Pancreas (tissue), 10 donors: ENCODE results near the gene BPIFB1. TPM values are rescaled to one million over a fixed set of nuclear protein-coding genes. Genes with fewer than 3 reads are reported as not detected.
A peak's percentile ranks its signal among the peaks of the same experiment; 100 is the strongest.

Experiments
- ATAC-seq, 4 donors: fragments of 200-7000 bp; cut with Tn5 transposase; one replicate each; pipeline versions ENCODE4 v1.8.0 to v1.9.1; 2020; ENCODE audit warnings: mild to moderate bottlenecking in 4 of 4, moderate library complexity in 4 of 4
- DNase-seq, 6 donors: peaks; one replicate each; pipeline ENCODE4 v3.0.0-alpha.2; 2020
- FAIRE-seq: peaks from 2 replicates; lab custom pipeline; 2012; peaks lifted over from hg19 to GRCh38; lab: Jason Lieb, UNC
- H3K27ac ChIP-seq, 4 donors: fragments of 200-600 bp; sonication (generic); 1 replicate in 3 of 4; 2 replicates in 1 of 4; pipeline versions ENCODE4 v1.5.0 to v1.8.0; 2020
- H3K27me3 ChIP-seq, 4 donors: fragments of 200-600 bp; one replicate each; pipeline ENCODE4 v1.8.0; 2021
- H3K36me3 ChIP-seq, 3 donors: fragments of 200-600 bp; sonication (generic) in 1 of 3; one replicate each; pipeline versions ENCODE4 v1.5.0 to v1.8.0; 2020 to 2021
- H3K4me1 ChIP-seq, 3 donors: fragments of 200-600 bp; one replicate each; pipeline ENCODE4 v1.8.0; 2021
- H3K4me3 ChIP-seq, 4 donors: fragments of 200-600 bp; sonication (generic) in 2 of 4; one replicate each; pipeline versions ENCODE4 v1.5.0 to v1.8.0; 2020 to 2021
- H3K9me3 ChIP-seq, 4 donors: fragments of 200-600 bp; one replicate each; pipeline ENCODE4 v1.8.0; 2021
- WGBS, 2 donors: extraction: QIAGEN DNeasy Blood & Tissue Kit; methylation state at CpG; one replicate each; pipeline ENCODE4 v1.1.7; 2013; 5-methylcytosine and 5-hydroxymethylcytosine counted together
- intact Hi-C, 3 donors: fragments of 100-400 bp; cut with DNase I; formaldehyde crosslinking; loops; one replicate each; pipeline versions ENCODE4 v1.11.1 to v1.14.2; 2022
- polyA plus RNA-seq, 2 donors: library from polyadenylated mRNA; stranded (reverse); fragments of 200-250 nt; gene quantifications; one replicate each; pipeline ENCODE4 v1.2.3, GENCODE V29; 2013
- total RNA-seq, 6 donors: library from RNA; stranded (reverse); fragmentation: NEBNext Ultra II Directional in 4 of 6; extraction: Animal tissue kit (Norgen Biotek cat#: 25700) in 4 of 6; gene quantifications; one replicate each; pipeline versions ENCODE4 v1.2.1 to v1.2.4, GENCODE V29; 2021 to 2023
- TF ChIP-seq, protein P1 (sequence below), 4 donors: fragments of 200-600 bp; sonication (generic) in 3 of 4; IDR thresholded peaks; one replicate each; pipeline versions ENCODE4 v1.5.0 to v1.8.0; 2021; ENCODE audit warnings: antibody characterized with exemption in 4 of 4
- donor health status: healthy with polysubstance abuse.
- donor health status: DM: no; HTN: no; CAD: no; lungs with moderate emphysema.
- donor health status: DM: no; HTN: no; CAD: no.
- donor health status: control.
- donor health status: control.
- donor health status: Bipolar disorder and iron deficiency.
- donor health status: DM: yes; HTN: yes; CAD: no.
- donor health status: DM: no; HTN: no; CAD: no.
- donor health status: DM: no; HTN: no; CAD: no.
- donor health status: DM: yes; HTN: yes; CAD: no.

BPIFB1 gene
- total and polyA plus RNA-seq, 8 donors = 0.12 to 0.32 TPM; not detected in 6

DNA sequence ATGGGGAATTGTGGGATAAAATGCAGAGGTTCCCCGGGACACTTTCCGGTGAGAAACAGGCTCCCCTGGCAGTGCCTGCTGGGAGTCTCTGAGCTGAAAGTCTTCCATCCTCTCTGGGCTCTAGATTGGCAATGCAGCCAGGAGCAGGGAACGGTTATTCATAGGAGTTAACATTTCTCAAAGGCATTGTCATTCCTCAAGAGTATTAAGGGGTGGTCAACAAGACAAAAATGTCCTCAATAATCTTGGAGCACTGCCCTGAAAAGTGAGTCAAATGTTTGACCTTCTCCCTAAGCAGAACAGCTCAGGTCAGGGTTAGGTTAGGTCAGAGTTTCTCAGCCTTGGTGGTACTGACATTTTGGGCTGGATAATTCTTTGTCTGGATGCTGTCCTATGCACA, 13.2 kb downstream of the BPIFB1 start:
- no peak overlapping the region for H3K4me3 ChIP-seq
- intact Hi-C loops = loop anchor here in 1 of 3 donors (10.0 kb wide), 1 partner anchor 201 kb away; no protein-coding TSS in a partner anchor
- no peaks in the 10 kb centered on the region for H3K9me3 ChIP-seq
- H3K36me3 ChIP-seq = no peaks in the 10 kb centered on the region
- 48 to 59% methylated on average over 3 of the region's 3 CpGs for WGBS, 2 donors
- no peak overlapping the region for H3K27ac ChIP-seq
- TF ChIP-seq, protein P1, sequence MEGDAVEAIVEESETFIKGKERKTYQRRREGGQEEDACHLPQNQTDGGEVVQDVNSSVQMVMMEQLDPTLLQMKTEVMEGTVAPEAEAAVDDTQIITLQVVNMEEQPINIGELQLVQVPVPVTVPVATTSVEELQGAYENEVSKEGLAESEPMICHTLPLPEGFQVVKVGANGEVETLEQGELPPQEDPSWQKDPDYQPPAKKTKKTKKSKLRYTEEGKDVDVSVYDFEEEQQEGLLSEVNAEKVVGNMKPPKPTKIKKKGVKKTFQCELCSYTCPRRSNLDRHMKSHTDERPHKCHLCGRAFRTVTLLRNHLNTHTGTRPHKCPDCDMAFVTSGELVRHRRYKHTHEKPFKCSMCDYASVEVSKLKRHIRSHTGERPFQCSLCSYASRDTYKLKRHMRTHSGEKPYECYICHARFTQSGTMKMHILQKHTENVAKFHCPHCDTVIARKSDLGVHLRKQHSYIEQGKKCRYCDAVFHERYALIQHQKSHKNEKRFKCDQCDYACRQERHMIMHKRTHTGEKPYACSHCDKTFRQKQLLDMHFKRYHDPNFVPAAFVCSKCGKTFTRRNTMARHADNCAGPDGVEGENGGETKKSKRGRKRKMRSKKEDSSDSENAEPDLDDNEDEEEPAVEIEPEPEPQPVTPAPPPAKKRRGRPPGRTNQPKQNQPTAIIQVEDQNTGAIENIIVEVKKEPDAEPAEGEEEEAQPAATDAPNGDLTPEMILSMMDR (IDR thresholded peaks at IDR 0.05) = no peak
- no peaks in the 10 kb centered on the region for H3K4me1 ChIP-seq
- H3K27me3 ChIP-seq = peaks cover 0 to 2% (median 0%) of the 10 kb centered on the region in 4 donors
- DNase-seq (no peak), ATAC-seq (no peak), FAIRE-seq (no peak)

DNA sequence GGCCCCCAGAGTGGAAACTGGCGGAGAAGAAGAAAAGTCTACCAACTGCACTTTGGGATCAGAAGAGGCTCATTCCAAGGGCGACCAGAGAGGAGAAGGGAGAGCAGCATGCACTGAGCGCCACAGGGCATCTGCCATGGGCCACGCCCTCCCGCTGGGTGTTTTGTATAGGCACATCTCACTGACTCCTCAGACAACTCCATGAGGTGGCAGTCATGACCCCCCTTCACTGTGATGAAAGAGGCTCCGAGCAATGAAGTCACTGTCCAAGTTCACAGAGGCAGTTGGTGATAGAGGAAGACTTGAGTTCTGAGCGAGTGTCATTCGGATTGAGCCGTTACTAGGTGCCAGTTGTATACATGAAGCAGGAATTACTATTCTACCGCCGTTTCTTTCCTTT, 15.4 kb downstream of the BPIFB1 start:
- intact Hi-C loops = loop anchor here in 1 of 3 donors (10.0 kb wide), 1 partner anchor 204 kb away; no protein-coding TSS in a partner anchor

DNA sequence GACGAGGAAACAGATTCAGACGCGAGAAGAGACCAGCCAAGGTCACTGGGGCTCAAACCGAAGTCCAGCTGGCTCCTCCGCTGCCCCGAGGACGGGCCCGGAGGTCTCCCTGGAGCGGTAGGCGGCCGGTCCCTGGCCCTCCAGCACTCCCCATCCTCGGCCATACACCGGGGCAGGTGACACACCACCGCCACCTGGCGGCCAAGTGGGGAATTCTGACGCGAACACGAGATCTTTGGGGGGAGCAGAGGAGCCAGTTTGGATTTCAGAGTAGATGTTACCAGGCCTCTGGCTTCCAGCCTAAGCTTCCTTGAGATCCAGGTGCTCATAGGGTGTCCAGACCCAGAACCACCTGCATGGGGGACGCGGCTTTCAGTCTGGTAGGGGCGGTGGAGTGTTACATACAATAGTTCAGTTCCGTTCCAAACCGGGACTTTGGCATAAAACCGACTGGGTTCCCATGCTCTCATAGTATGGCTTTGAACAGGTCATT, 16.1 kb downstream of the BPIFB1 start:
- TF ChIP-seq, protein P1 (IDR thresholded peaks at IDR 0.05) = peak; percentile 77 to 91 (median 90)
- H3K4me1 ChIP-seq = no peaks in the 10 kb centered on the region
- no peak overlapping the region for H3K27ac ChIP-seq
- FAIRE-seq = no peak
- DNase-seq = peak; percentile 32 to 91 (median 72)
- H3K9me3 ChIP-seq = no peaks in the 10 kb centered on the region
- intact Hi-C loops = loop anchor here in 1 of 3 donors (10.0 kb wide), 1 partner anchor 204 kb away; no protein-coding TSS in a partner anchor
- 13 to 17% methylated on average over 24 of the region's 24 CpGs for WGBS, 2 donors
- peak; percentile 46 to 92 (median 92) for ATAC-seq
- H3K4me3 ChIP-seq = no peak overlapping the region
- H3K36me3 ChIP-seq = no peaks in the 10 kb centered on the region
- H3K27me3 ChIP-seq = no peaks in the 10 kb centered on the region

More for the DNA sequence above, 15.4 kb downstream of the BPIFB1 start:
- no peaks in the 10 kb centered on the region for H3K9me3 ChIP-seq
- no peaks in the 10 kb centered on the region for H3K27me3 ChIP-seq
- H3K4me3 ChIP-seq = no peak overlapping the region
- TF ChIP-seq, protein P1 (IDR thresholded peaks at IDR 0.05) = no peak
- DNase-seq (no peak), FAIRE-seq (no peak), ATAC-seq (no peak)
- H3K27ac ChIP-seq = no peak overlapping the region
- H3K4me1 ChIP-seq = no peaks in the 10 kb centered on the region
- H3K36me3 ChIP-seq = no peaks in the 10 kb centered on the region
- WGBS, 2 donors = 77 to 80% methylated on average over 11 of the region's 11 CpGs

DNA sequence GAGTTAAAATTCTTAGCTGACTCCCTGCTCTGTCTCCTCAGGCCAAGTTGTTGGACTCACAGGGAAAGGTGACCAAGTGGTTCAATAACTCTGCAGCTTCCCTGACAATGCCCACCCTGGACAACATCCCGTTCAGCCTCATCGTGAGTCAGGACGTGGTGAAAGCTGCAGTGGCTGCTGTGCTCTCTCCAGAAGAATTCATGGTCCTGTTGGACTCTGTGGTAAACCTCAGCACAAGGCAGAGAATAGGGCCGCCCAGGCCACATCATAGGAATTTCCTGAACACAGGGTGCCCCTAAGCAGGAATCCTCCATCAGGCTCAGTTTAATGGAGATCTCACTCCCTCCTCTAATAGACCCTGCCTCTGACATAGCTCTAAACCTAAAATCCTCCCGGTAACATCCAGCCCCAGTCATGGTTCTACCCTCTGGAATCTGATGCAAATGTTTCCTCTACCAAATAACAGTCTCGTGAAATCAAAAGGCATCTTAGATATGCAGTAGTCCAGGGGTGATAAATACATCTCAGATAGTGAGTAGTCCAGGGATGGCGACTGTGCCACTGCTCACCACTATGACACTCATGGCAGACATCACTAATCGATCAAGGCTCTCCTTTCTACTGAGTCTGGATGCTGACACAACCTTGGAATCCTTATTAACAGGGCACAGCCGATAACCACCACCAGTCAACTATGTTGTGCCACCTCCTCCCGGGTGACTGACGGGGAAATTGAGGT, 18.3 kb downstream of the BPIFB1 start:
- Histone ChIP-seq H3K9me3 (no peaks in the 10 kb centered on the region), H3K27me3 (no peaks in the 10 kb centered on the region), H3K4me1 (no peaks in the 10 kb centered on the region), H3K4me3 (no peak overlapping the region), H3K36me3 (no peaks in the 10 kb centered on the region), H3K27ac (no peak overlapping the region)
- no peak for FAIRE-seq
- 59 to 66% methylated on average over 11 of the region's 11 CpGs for WGBS, 2 donors
- TF ChIP-seq, protein P1 (IDR thresholded peaks at IDR 0.05) = no peak
- intact Hi-C loops = loop anchor here in 2 of 3 donors (5.0 to 10.0 kb wide), 2 partner anchors 404 to 407 kb away; no protein-coding TSS in a partner anchor
- DNase-seq = no peak
- no peak for ATAC-seq
